CD14-positive monocyte (primary cell): ENCODE data around the gene PRR22. TPM values are rescaled to one million over a fixed set of nuclear protein-coding genes. Genes with fewer than 3 reads are reported as not detected.

Experiments used
- DNase-seq, 3 donors: peaks; one replicate each; pipeline ENCODE4 v3.0.0-alpha.2; 2011 to 2022
- H2AFZ ChIP-seq: 2 replicates; pipeline ENCODE4 v1.6.0; 2012; ENCODE audit warnings: mild to moderate bottlenecking, low read depth, low read length, inconsistent platforms; ENCODE audit not compliant: insufficient read depth, poor library complexity, severe bottlenecking
- H3K27ac ChIP-seq, 2 donors: 1 replicate in 1 of 2; 2 replicates in 1 of 2; pipeline ENCODE4 v1.5.1; 2012 to 2013; ENCODE audit warnings: low read length in 2 of 2, control low read depth in 1 of 2, inconsistent platforms in 1 of 2, low read depth in 1 of 2, mild to moderate bottlenecking in 1 of 2
- H3K27me3 ChIP-seq, 2 donors: one replicate each; pipeline versions ENCODE4 v1.6.0 to v1.6.1; 2011 to 2013; ENCODE audit warnings: low read length in 2 of 2; ENCODE audit not compliant: control insufficient read depth in 2 of 2, insufficient read depth in 2 of 2
- H3K36me3 ChIP-seq, 2 donors: replicated peaks in 1 of 2; 1 replicate in 1 of 2; 2 replicates in 1 of 2; pipeline versions ENCODE4 v1.5.1 to v1.6.1; 2012 to 2013; ENCODE audit warnings: low read length in 2 of 2, control low read depth in 1 of 2, inconsistent platforms in 1 of 2, mild to moderate bottlenecking in 1 of 2; ENCODE audit not compliant: insufficient read depth in 2 of 2, control insufficient read depth in 1 of 2
- H3K4me1 ChIP-seq, 2 donors: 1 replicate in 1 of 2; 2 replicates in 1 of 2; pipeline versions ENCODE4 v1.5.1 to v1.6.1; 2012 to 2013; ENCODE audit warnings: low read length in 2 of 2, control low read depth in 1 of 2, inconsistent platforms in 1 of 2, mild to moderate bottlenecking in 1 of 2, moderate library complexity in 1 of 2; ENCODE audit not compliant: insufficient read depth in 2 of 2, control insufficient read depth in 1 of 2
- H3K4me2 ChIP-seq: replicated peaks from 2 replicates; pipeline ENCODE3; 2012; ENCODE audit warnings: low read length, moderate library complexity, mild to moderate bottlenecking; ENCODE audit not compliant: poor library complexity, severe bottlenecking; ENCODE audit errors: extremely low read depth
- H3K4me3 ChIP-seq, 3 experiments: fragments of 200-600 bp in 1 of 3; sonication (generic) in 1 of 3; replicated peaks in 1 of 3; 1 replicate in 2 of 3; 2 replicates in 1 of 3; pipeline ENCODE4 v1.5.1; 2011 to 2013; ENCODE audit warnings: low read length in 3 of 3, mild to moderate bottlenecking in 3 of 3, control low read depth in 2 of 3, low read depth in 2 of 3, inconsistent platforms in 1 of 3, moderate library complexity in 1 of 3
- H3K79me2 ChIP-seq: 2 replicates; pipeline ENCODE4 v1.6.0; 2012; ENCODE audit warnings: mild to moderate bottlenecking, control low read depth, inconsistent platforms, low read length, moderate library complexity; ENCODE audit not compliant: insufficient read depth
- H3K9ac ChIP-seq: 2 replicates; pipeline ENCODE4 v1.6.0; 2017; ENCODE audit warnings: low read length, mild to moderate bottlenecking; ENCODE audit not compliant: insufficient read depth, poor library complexity, severe bottlenecking
- H3K9me3 ChIP-seq, 2 donors: replicated peaks in 1 of 2; 1 replicate in 1 of 2; 2 replicates in 1 of 2; pipeline versions ENCODE4 v1.5.1 to v1.6.1; 2012 to 2013; ENCODE audit warnings: low read length in 2 of 2, control low read depth in 1 of 2; ENCODE audit not compliant: control insufficient read depth in 1 of 2, insufficient read depth in 1 of 2
- H4K20me1 ChIP-seq: 2 replicates; pipeline ENCODE4 v1.6.0; 2012; ENCODE audit warnings: mild to moderate bottlenecking, low read length, control low read depth, moderate library complexity; ENCODE audit not compliant: insufficient read depth
- H3K27ac Mint-ChIP-seq, 7 donors: one replicate each; pipeline ENCODE4 v1.8.0; 2020; ENCODE audit warnings: mild to moderate bottlenecking in 7 of 7, mixed read lengths in 7 of 7, moderate library complexity in 6 of 7, inconsistent platforms in 2 of 7
- H3K27me3 Mint-ChIP-seq, 3 donors: one replicate each; pipeline ENCODE4 v1.8.0; 2021 to 2022; ENCODE audit warnings: low read depth in 3 of 3, mild to moderate bottlenecking in 3 of 3, mixed read lengths in 3 of 3, moderate library complexity in 3 of 3, inconsistent platforms in 1 of 3
- H3K36me3 Mint-ChIP-seq, 2 donors: one replicate each; pipeline ENCODE4 v1.8.0; 2020; ENCODE audit warnings: mixed read lengths in 2 of 2, inconsistent platforms in 1 of 2, mild to moderate bottlenecking in 1 of 2
- H3K4me1 Mint-ChIP-seq: one replicate; pipeline ENCODE4 v1.8.0; 2020; ENCODE audit warnings: mild to moderate bottlenecking, mixed read lengths
- H3K4me3 Mint-ChIP-seq, 2 donors: one replicate each; pipeline ENCODE4 v1.8.0; 2020; ENCODE audit warnings: mild to moderate bottlenecking in 2 of 2, mixed read lengths in 2 of 2, moderate library complexity in 1 of 2
- H3K9me3 Mint-ChIP-seq, 7 donors: one replicate each; pipeline ENCODE4 v1.8.0; 2020 to 2022; ENCODE audit warnings: mixed read lengths in 7 of 7, mild to moderate bottlenecking in 6 of 7, moderate library complexity in 6 of 7, inconsistent platforms in 2 of 7
- CTCF ChIP-seq: fragments of 200-600 bp; IDR thresholded peaks from one replicate; pipeline ENCODE4 v1.8.0; 2022; ENCODE audit warnings: antibody characterized with exemption, mild to moderate bottlenecking
- WGBS: methylation state at CpG from one replicate; pipeline ENCODE4 v1.1.5; 2013; ENCODE audit warnings: missing lambda C conversion rate; ENCODE audit not compliant: insufficient coverage; 5-methylcytosine and 5-hydroxymethylcytosine counted together
- intact Hi-C, 2 donors: fragments of 100-400 bp; cut with micrococcal nuclease; formaldehyde crosslinking; loops; one replicate each; pipeline versions ENCODE4 v1.15.0 to v1.15.1; 2023
- polyA plus RNA-seq, 3 donors: library from polyadenylated mRNA; depleted of rRNA in 1 of 3; unstranded in 2 of 3; stranded (reverse) in 1 of 3; fragments of 300-500 nt in 2 of 3; fragments of >200 nt in 1 of 3; fragmentation: Illumina TruSeq in 2 of 3; gene quantifications; 1 replicate in 2 of 3; 2 replicates in 1 of 3; pipeline ENCODE4 v1.2.3, GENCODE V29; 2012 to 2021

Gene PRR22
- polyA plus RNA-seq, 3 donors = 0.15 to 1.6 TPM; not detected in 1

DNA sequence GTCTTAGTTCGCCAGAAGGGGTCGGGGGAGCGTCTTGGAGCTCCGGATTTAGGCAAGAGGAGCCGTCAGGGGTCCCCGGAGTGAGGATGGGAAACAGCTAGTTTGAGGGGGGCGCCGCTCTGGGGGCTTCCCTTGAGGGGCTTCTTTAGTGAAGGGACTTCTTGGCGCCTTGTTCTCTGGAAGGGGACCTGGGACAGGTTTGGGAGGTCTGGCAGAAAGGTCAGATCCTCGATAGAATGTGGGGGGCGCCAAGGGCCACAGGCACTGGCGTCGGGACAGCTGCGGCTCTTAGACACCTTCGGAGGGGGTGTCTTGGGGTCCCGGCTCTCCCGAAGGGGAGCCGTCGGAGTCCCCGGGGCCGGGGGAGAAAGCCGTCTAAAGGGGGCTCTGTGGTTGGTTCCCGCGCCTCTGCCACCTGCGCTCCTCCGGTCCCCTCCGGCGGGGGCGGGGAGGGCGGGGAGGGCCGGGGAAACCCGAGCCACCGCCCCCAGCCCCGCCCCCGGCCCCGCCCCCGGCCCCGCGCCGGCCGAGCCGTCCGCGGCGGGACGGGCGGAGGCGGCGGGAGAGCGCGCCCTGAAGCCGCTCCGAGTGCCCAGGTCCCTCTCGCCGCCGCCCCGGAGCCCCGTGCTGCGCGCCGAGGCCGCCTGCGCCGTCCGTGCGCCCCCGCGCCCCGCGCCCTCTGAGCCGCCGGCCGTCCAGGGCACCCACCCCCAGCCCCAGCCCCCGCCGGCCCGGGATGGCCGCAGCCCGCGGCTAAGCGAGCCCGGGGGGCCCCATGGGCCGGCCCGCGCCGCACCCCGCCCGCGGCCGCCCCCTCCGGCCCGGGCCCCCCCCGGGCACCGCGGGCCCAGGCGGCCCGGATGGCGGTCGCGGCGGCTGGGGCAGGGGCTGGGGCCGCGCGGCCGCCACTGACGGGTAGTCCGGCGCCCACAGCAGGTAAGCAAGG lies 20.2 kb upstream of the PRR22 start, which contains the start of gene NRTN:
NRTN (plus strand) TSS at position 552 of the 946 bp plus-strand sequence. CDS start 19,099 bp downstream, outside the sequence.
- H3K27me3 ChIP-seq = peaks cover 10 to 50% of the 10 kb centered on the region in 2 donors
- peak within 1 kb of the TSS in 1 of 3 experiments; percentile 67 for H3K4me3 ChIP-seq
- peak within 1 kb of the TSS; percentile 74 for H2AFZ ChIP-seq
- peak within 1 kb of the TSS; percentile 77 for H3K4me2 ChIP-seq
- no peaks in the 10 kb centered on the region for H4K20me1 ChIP-seq
- Mint-ChIP-seq H3K27me3 (peaks cover 55 to 76% (median 71%) of the 10 kb centered on the region in 3 donors), H3K4me1 (peaks cover 23% of the 10 kb centered on the region), H3K4me3 (peak within 1 kb of the TSS; percentile 60 to 86), H3K27ac (peak within 1 kb of the TSS in 2 of 7 donors; percentile 63 to 65), H3K36me3 (peaks cover 0 to 6% of the 10 kb centered on the region in 2 donors), H3K9me3 (peaks cover 0 to 22% (median 13%) of the 10 kb centered on the region in 7 donors)
- no peak within 1 kb of the TSS for H3K27ac ChIP-seq
- TF ChIP-seq CTCF = no peak
- no peak for DNase-seq
- H3K4me1 ChIP-seq = peaks cover 15 to 16% of the 10 kb centered on the region in 2 donors
- intact Hi-C loops = loop anchor here (5.0 to 10.0 kb wide), 3 partner anchors 88 to 220 kb away; no protein-coding TSS in a partner anchor
- H3K9me3 ChIP-seq = peaks cover 10 to 17% of the 10 kb centered on the region in 2 donors
- no peaks in the 10 kb centered on the region for H3K79me2 ChIP-seq
- under 1% methylated on average over 98 of the region's 107 CpGs for WGBS
- H3K9ac ChIP-seq = no peak within 1 kb of the TSS
- H3K36me3 ChIP-seq = no peaks in the 10 kb centered on the region

GRCh38 chr19:5803752-5804515 lies 19.4 kb upstream of the PRR22 start:
- Histone ChIP-seq H2AFZ (peak overlapping the region; percentile 74), H3K36me3 (no peaks in the 10 kb centered on the region), H3K9ac (no peak overlapping the region), H3K9me3 (peaks cover 10 to 17% of the 10 kb centered on the region in 2 donors), H3K4me1 (peaks cover 15 to 16% of the 10 kb centered on the region in 2 donors), H4K20me1 (no peaks in the 10 kb centered on the region), H3K4me3 (peak overlapping the region in 2 of 3 experiments; percentile 27 to 67), H3K27me3 (peaks cover 10 to 55% of the 10 kb centered on the region in 2 donors), H3K4me2 (peak overlapping the region; percentile 77), H3K79me2 (no peaks in the 10 kb centered on the region), H3K27ac (no peak overlapping the region)
- peak; percentile 95 for TF ChIP-seq CTCF
- intact Hi-C loops = loop anchor here (5.0 to 10.0 kb wide), 2 partner anchors 218 to 221 kb away; no protein-coding TSS in a partner anchor
- Mint-ChIP-seq H3K4me1 (peaks cover 24% of the 10 kb centered on the region), H3K9me3 (peaks cover 0 to 24% (median 13%) of the 10 kb centered on the region in 7 donors), H3K36me3 (peaks cover under 1 to 6% of the 10 kb centered on the region in 2 donors), H3K27ac (peak overlapping the region in 2 of 7 donors; percentile 63 to 65), H3K27me3 (peaks cover 63 to 82% (median 74%) of the 10 kb centered on the region in 3 donors), H3K4me3 (peak overlapping the region; percentile 60 to 86)
- peak; percentile 69 to 85 (median 80) for DNase-seq
- WGBS = 1% methylated on average over 52 of the region's 54 CpGs
